SK-N-SH treated with all-trans-retinoic acid at 6 μM for 48 hours (cell line): ENCODE data around the gene C3orf85.

ENCODE experiments used
- ATAC-seq: fragments of 200-7000 bp; cut with Tn5 transposase; 3 replicates; pipeline ENCODE4 v1.9.1; 2020; ENCODE audit warnings: mild to moderate bottlenecking, moderate library complexity
- ARNTL ChIP-seq: fragments of 450-650 bp; formaldehyde crosslinking; IDR thresholded peaks from 2 replicates; pipeline ENCODE4 v1.5.0; 2020; ENCODE audit warnings: low read depth, mild to moderate bottlenecking, moderate library complexity, borderline replicate concordance
- BACH2 ChIP-seq: fragments of 250-450 bp; sonication (Bioruptor Pico); IDR thresholded peaks from 2 replicates; pipeline ENCODE4 v1.9.0; 2021; ENCODE audit warnings: mild to moderate bottlenecking, borderline replicate concordance
- CSDC2 ChIP-seq: fragments of 250-450 bp; sonication (Bioruptor Pico); IDR thresholded peaks from 2 replicates; pipeline ENCODE4 v1.5.0; 2020; ENCODE audit warnings: mild to moderate bottlenecking, moderate library complexity
- ESRRG ChIP-seq: fragments of 250-450 bp; sonication (Bioruptor Pico); IDR thresholded peaks from 2 replicates; pipeline ENCODE4 v1.6.1; 2021; ENCODE audit warnings: mild to moderate bottlenecking
- GLIS3 ChIP-seq: fragments of 250-450 bp; sonication (Bioruptor Pico); IDR thresholded peaks from 2 replicates; pipeline ENCODE4 v1.5.0; 2020; ENCODE audit warnings: mild to moderate bottlenecking, moderate library complexity
- ISL1 ChIP-seq: fragments of 250-450 bp; sonication (Bioruptor Pico); IDR thresholded peaks from 2 replicates; pipeline ENCODE4 v2.1.2; 2022; ENCODE audit warnings: mild to moderate bottlenecking, moderate library complexity
- OSR1 ChIP-seq: fragments of 250-450 bp; sonication (Bioruptor Pico); IDR thresholded peaks from 2 replicates; pipeline ENCODE4 v1.8.0; 2022; ENCODE audit warnings: moderate library complexity, mild to moderate bottlenecking, inconsistent platforms
- PPARA ChIP-seq: fragments of 250-450 bp; sonication (Bioruptor Pico); IDR thresholded peaks from 2 replicates; pipeline ENCODE4 v1.5.0; 2020; ENCODE audit warnings: mild to moderate bottlenecking, borderline replicate concordance
- RARB ChIP-seq: fragments of 250-450 bp; sonication (Bioruptor Pico); IDR thresholded peaks from 2 replicates; pipeline ENCODE4 v1.8.0; 2021; ENCODE audit warnings: mild to moderate bottlenecking, moderate library complexity
- TCF4 ChIP-seq: fragments of 250-450 bp; sonication (Bioruptor Pico); IDR thresholded peaks from 2 replicates; pipeline ENCODE4 v1.8.0; 2021; ENCODE audit warnings: mild to moderate bottlenecking, moderate library complexity, borderline replicate concordance
- TOX ChIP-seq: fragments of 250-450 bp; sonication (Bioruptor Pico); IDR thresholded peaks from 2 replicates; pipeline ENCODE4 v1.8.0; 2021; ENCODE audit warnings: mild to moderate bottlenecking, moderate library complexity, borderline replicate concordance
- ZC3H10 ChIP-seq: fragments of 250-450 bp; sonication (Bioruptor Pico); IDR thresholded peaks from 2 replicates; pipeline ENCODE4 v1.5.1; 2021; ENCODE audit warnings: mild to moderate bottlenecking, moderate library complexity
- ZFP3 ChIP-seq: fragments of 250-450 bp; sonication (Bioruptor Pico); IDR thresholded peaks from 2 replicates; pipeline ENCODE4 v1.5.0; 2020; ENCODE audit warnings: mild to moderate bottlenecking, moderate library complexity
- ZFP30 ChIP-seq: fragments of 450-650 bp; formaldehyde crosslinking; IDR thresholded peaks from 2 replicates; pipeline ENCODE4 v1.5.0; 2022; ENCODE audit warnings: mild to moderate bottlenecking, moderate library complexity
- ZNF565 ChIP-seq: fragments of 450-650 bp; formaldehyde crosslinking; conservative IDR thresholded peaks from 2 replicates; pipeline ENCODE4 v1.5.0; 2020; ENCODE audit warnings: low read depth, mild to moderate bottlenecking, moderate library complexity
- ZNF70 ChIP-seq: fragments of 450-650 bp; formaldehyde crosslinking; IDR thresholded peaks from 2 replicates; pipeline ENCODE4 v1.5.0; 2020; ENCODE audit warnings: mild to moderate bottlenecking, moderate library complexity
- ZNF8 ChIP-seq: fragments of 450-650 bp; formaldehyde crosslinking; IDR thresholded peaks from 2 replicates; pipeline ENCODE4 v1.5.0; 2020; ENCODE audit warnings: mild to moderate bottlenecking, moderate library complexity
- TF ChIP-seq, protein P1 (sequence below): fragments of 250-450 bp; sonication (Bioruptor Pico); IDR thresholded peaks from 2 replicates; pipeline ENCODE4 v1.5.0; 2020; ENCODE audit warnings: mild to moderate bottlenecking, moderate library complexity
- TF ChIP-seq, protein P2 (sequence below): fragments of 250-450 bp; sonication (Bioruptor Pico); IDR thresholded peaks from 2 replicates; pipeline ENCODE4 v1.8.0; 2021; ENCODE audit warnings: low read depth, mild to moderate bottlenecking, moderate library complexity, borderline replicate concordance
- TF ChIP-seq, protein P3 (sequence below): fragments of 250-450 bp; sonication (Bioruptor Pico); IDR thresholded peaks from 2 replicates; pipeline ENCODE4 v1.8.0; 2020; ENCODE audit warnings: mild to moderate bottlenecking, moderate library complexity, borderline replicate concordance
- TF ChIP-seq, protein P4 (sequence below): fragments of 250-450 bp; sonication (Bioruptor Pico); IDR thresholded peaks from 2 replicates; pipeline ENCODE4 v1.5.1; 2020; ENCODE audit warnings: low read depth, mild to moderate bottlenecking, moderate library complexity
- TF ChIP-seq, protein P5 (sequence below): fragments of 250-450 bp; sonication (Bioruptor Pico); IDR thresholded peaks from 2 replicates; pipeline ENCODE4 v1.5.1; 2021; ENCODE audit warnings: mild to moderate bottlenecking, moderate library complexity

The C3orf85 gene

DNA sequence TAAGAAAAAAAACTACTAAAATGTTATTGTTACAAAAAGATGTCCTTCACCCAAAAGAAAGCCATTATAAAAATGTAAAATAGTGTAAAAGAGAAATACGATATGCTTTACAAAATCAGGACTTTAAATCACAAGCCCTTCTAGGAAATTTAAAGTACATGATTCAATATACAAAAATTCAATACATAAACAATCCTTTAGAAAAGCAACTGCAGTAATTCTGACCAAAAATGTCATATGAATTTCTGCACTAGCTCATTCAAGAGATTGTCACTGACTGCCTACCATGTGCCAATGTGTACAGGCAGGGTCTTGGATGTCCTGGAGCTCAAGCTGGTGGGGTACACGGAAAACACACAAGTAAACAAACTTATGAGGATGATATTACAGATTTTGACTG lies 21.1 kb upstream of the C3orf85 start:
- TF ChIP-seq ESRRG (CRISPR knock-in tag) (no peak), BACH2 (CRISPR knock-in tag) (no peak), ARNTL (no peak), RARB (CRISPR knock-in tag) (no peak), ISL1 (no peak), TCF4 (CRISPR knock-in tag) (no peak), OSR1 (CRISPR knock-in tag) (no peak), PPARA (CRISPR knock-in tag) (no peak), ZFP30 (CRISPR knock-in tag) (no peak), ZNF70 (no peak), ZNF8 (CRISPR knock-in tag) (no peak), ZFP3 (CRISPR knock-in tag) (no peak), ZNF565 (no peak), CSDC2 (CRISPR knock-in tag) (no peak), TOX (CRISPR knock-in tag) (no peak), GLIS3 (CRISPR knock-in tag) (no peak)
- TF ChIP-seq, protein P1, sequence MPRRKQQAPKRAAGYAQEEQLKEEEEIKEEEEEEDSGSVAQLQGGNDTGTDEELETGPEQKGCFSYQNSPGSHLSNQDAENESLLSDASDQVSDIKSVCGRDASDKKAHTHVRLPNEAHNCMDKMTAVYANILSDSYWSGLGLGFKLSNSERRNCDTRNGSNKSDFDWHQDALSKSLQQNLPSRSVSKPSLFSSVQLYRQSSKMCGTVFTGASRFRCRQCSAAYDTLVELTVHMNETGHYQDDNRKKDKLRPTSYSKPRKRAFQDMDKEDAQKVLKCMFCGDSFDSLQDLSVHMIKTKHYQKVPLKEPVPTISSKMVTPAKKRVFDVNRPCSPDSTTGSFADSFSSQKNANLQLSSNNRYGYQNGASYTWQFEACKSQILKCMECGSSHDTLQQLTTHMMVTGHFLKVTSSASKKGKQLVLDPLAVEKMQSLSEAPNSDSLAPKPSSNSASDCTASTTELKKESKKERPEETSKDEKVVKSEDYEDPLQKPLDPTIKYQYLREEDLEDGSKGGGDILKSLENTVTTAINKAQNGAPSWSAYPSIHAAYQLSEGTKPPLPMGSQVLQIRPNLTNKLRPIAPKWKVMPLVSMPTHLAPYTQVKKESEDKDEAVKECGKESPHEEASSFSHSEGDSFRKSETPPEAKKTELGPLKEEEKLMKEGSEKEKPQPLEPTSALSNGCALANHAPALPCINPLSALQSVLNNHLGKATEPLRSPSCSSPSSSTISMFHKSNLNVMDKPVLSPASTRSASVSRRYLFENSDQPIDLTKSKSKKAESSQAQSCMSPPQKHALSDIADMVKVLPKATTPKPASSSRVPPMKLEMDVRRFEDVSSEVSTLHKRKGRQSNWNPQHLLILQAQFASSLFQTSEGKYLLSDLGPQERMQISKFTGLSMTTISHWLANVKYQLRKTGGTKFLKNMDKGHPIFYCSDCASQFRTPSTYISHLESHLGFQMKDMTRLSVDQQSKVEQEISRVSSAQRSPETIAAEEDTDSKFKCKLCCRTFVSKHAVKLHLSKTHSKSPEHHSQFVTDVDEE (CRISPR knock-in tag), result no peak
- TF ChIP-seq, protein P2, sequence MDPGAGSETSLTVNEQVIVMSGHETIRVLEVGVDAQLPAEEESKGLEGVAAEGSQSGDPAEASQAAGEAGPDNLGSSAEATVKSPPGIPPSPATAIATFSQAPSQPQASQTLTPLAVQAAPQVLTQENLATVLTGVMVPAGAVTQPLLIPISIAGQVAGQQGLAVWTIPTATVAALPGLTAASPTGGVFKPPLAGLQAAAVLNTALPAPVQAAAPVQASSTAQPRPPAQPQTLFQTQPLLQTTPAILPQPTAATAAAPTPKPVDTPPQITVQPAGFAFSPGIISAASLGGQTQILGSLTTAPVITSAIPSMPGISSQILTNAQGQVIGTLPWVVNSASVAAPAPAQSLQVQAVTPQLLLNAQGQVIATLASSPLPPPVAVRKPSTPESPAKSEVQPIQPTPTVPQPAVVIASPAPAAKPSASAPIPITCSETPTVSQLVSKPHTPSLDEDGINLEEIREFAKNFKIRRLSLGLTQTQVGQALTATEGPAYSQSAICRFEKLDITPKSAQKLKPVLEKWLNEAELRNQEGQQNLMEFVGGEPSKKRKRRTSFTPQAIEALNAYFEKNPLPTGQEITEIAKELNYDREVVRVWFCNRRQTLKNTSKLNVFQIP (CRISPR knock-in tag), result no peak
- TF ChIP-seq, protein P3, sequence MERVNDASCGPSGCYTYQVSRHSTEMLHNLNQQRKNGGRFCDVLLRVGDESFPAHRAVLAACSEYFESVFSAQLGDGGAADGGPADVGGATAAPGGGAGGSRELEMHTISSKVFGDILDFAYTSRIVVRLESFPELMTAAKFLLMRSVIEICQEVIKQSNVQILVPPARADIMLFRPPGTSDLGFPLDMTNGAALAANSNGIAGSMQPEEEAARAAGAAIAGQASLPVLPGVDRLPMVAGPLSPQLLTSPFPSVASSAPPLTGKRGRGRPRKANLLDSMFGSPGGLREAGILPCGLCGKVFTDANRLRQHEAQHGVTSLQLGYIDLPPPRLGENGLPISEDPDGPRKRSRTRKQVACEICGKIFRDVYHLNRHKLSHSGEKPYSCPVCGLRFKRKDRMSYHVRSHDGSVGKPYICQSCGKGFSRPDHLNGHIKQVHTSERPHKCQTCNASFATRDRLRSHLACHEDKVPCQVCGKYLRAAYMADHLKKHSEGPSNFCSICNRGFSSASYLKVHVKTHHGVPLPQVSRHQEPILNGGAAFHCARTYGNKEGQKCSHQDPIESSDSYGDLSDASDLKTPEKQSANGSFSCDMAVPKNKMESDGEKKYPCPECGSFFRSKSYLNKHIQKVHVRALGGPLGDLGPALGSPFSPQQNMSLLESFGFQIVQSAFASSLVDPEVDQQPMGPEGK (CRISPR knock-in tag), result no peak
- TF ChIP-seq, protein P4, sequence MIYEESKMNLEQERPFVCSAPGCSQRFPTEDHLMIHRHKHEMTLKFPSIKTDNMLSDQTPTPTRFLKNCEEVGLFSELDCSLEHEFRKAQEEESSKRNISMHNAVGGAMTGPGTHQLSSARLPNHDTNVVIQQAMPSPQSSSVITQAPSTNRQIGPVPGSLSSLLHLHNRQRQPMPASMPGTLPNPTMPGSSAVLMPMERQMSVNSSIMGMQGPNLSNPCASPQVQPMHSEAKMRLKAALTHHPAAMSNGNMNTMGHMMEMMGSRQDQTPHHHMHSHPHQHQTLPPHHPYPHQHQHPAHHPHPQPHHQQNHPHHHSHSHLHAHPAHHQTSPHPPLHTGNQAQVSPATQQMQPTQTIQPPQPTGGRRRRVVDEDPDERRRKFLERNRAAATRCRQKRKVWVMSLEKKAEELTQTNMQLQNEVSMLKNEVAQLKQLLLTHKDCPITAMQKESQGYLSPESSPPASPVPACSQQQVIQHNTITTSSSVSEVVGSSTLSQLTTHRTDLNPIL (CRISPR knock-in tag), result no peak
- ATAC-seq, result no peak

DNA sequence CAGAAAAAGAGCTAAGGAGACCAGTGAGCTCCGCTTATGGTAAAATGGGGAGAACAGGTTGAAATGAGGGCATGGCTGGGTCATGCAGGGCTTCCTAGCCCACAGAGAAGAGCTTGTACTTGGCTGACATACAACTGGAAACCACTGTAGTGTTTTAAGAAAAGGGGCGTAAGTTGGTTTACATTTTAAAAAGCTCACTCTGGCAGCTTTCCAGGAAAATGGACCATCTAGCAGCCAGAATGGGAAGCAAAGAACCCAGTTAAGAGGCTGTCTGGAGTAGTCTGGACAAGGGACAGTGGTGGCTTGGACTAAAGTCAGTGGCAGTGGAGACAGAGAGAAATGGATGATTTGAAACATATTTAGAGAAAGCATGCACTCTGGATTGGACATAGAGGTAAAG lies 20.5 kb upstream of the C3orf85 start:
- no peak for ATAC-seq
- TF ChIP-seq, protein P1 (CRISPR knock-in tag), result no peak
- TF ChIP-seq TCF4 (CRISPR knock-in tag), result no peak
- TF ChIP-seq ESRRG (CRISPR knock-in tag), result no peak
- TF ChIP-seq, protein P4 (CRISPR knock-in tag), result no peak
- TF ChIP-seq TOX (CRISPR knock-in tag), result no peak
- no peak for TF ChIP-seq ZC3H10 (CRISPR knock-in tag)
- TF ChIP-seq, protein P5, sequence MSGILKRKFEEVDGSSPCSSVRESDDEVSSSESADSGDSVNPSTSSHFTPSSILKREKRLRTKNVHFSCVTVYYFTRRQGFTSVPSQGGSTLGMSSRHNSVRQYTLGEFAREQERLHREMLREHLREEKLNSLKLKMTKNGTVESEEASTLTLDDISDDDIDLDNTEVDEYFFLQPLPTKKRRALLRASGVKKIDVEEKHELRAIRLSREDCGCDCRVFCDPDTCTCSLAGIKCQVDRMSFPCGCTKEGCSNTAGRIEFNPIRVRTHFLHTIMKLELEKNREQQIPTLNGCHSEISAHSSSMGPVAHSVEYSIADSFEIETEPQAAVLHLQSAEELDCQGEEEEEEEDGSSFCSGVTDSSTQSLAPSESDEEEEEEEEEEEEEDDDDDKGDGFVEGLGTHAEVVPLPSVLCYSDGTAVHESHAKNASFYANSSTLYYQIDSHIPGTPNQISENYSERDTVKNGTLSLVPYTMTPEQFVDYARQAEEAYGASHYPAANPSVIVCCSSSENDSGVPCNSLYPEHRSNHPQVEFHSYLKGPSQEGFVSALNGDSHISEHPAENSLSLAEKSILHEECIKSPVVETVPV (CRISPR knock-in tag), result no peak
